Smooth muscle cell (in vitro differentiated cells): Measurements from ENCODE around the gene BCL2L1. TPM values are rescaled to one million over a fixed set of nuclear protein-coding genes. Genes with fewer than 3 reads are reported as not detected.

Experiments
- DNase-seq: peaks from one replicate; lab custom pipeline; 2025; ENCODE audit not compliant: unreplicated experiment; lab: John Stamatoyannopoulos, UW
- H2AFZ ChIP-seq: fragments of 200-600 bp; sonication (generic); 2 replicates; pipeline ENCODE4 v1.6.0; 2016; ENCODE audit warnings: antibody characterized with exemption, low read depth, mild to moderate bottlenecking
- H3F3A ChIP-seq: fragments of 200-600 bp; sonication (generic); 2 replicates; pipeline ENCODE4 v1.6.0; 2017; ENCODE audit warnings: antibody characterized with exemption, low read depth
- H3K27ac ChIP-seq: fragments of 200-600 bp; sonication (generic); 2 replicates; pipeline ENCODE4 v1.5.1; 2016; ENCODE audit warnings: low read depth, mild to moderate bottlenecking
- H3K27me3 ChIP-seq: fragments of 200-600 bp; sonication (generic); 2 replicates; pipeline ENCODE4 v1.6.1; 2016; ENCODE audit warnings: low read depth, mild to moderate bottlenecking
- H3K36me3 ChIP-seq: fragments of 200-600 bp; sonication (generic); 2 replicates; pipeline ENCODE4 v1.5.1; 2016; ENCODE audit warnings: low read depth
- H3K4me1 ChIP-seq: fragments of 200-600 bp; sonication (generic); 2 replicates; pipeline ENCODE4 v1.5.1; 2016; ENCODE audit warnings: low read depth
- H3K4me2 ChIP-seq: fragments of 200-600 bp; sonication (generic); 2 replicates; pipeline ENCODE4 v1.6.0; 2016; ENCODE audit warnings: mild to moderate bottlenecking
- H3K4me3 ChIP-seq: fragments of 200-600 bp; sonication (generic); 2 replicates; pipeline ENCODE4 v1.5.1; 2016; ENCODE audit warnings: mild to moderate bottlenecking
- H3K79me2 ChIP-seq: fragments of 200-600 bp; sonication (generic); 2 replicates; pipeline ENCODE4 v1.6.0; 2016; ENCODE audit warnings: low read depth, mild to moderate bottlenecking
- H3K9ac ChIP-seq: fragments of 200-600 bp; sonication (generic); 2 replicates; pipeline ENCODE4 v1.6.0; 2016; ENCODE audit warnings: low read depth
- H3K9me3 ChIP-seq: fragments of 200-600 bp; sonication (generic); replicated peaks from 2 replicates; pipeline ENCODE4 v1.5.1; 2016; ENCODE audit warnings: low read depth
- H4K20me1 ChIP-seq: fragments of 200-600 bp; sonication (generic); 2 replicates; pipeline ENCODE4 v1.6.0; 2016; ENCODE audit warnings: low read depth
- CTCF ChIP-seq: fragments of 200-600 bp; sonication (generic); IDR thresholded peaks from 2 replicates; pipeline ENCODE4 v1.5.1; 2017; ENCODE audit warnings: borderline replicate concordance, mild to moderate bottlenecking, antibody characterized with exemption; ENCODE audit not compliant: insufficient read depth, poor library complexity, severe bottlenecking
- WGBS: methylation state at CpG from one replicate; pipeline ENCODE4 v1.1.7; 2016; ENCODE audit warnings: low lambda C conversion rate; 5-methylcytosine and 5-hydroxymethylcytosine counted together
- polyA plus RNA-seq: library from polyadenylated mRNA; unstranded; fragments of >200 nt; fragmentation: Nextera tagmentation; extraction: Ambion mirVana; gene quantifications from 2 replicates; pipeline ENCODE4 v1.2.1, GENCODE V29; 2016
- total RNA-seq: library from RNA; depleted of rRNA; stranded (reverse); fragments of >200 nt; gene quantifications from 2 replicates; pipeline ENCODE4 v1.2.3, GENCODE V29; 2014

BCL2L1 gene
- total and polyA plus RNA-seq, 2 experiments from 2014 or later: 24.8 to 47.0 TPM

GRCh38 chr20:31682927-31683326, 39.7 kb downstream of the BCL2L1 start:
- Histone ChIP-seq H4K20me1 (peaks cover 42% of the 10 kb centered on the region), H3K4me3 (no peak overlapping the region), H3F3A (no peaks in the 10 kb centered on the region), H3K9me3 (no peaks in the 10 kb centered on the region), H3K36me3 (no peaks in the 10 kb centered on the region), H3K79me2 (peaks cover 27% of the 10 kb centered on the region), H3K27ac (no peak overlapping the region), H3K4me2 (no peak overlapping the region), H3K4me1 (peaks cover 11% of the 10 kb centered on the region), H2AFZ (no peak overlapping the region), H3K27me3 (no peaks in the 10 kb centered on the region), H3K9ac (no peak overlapping the region)
- WGBS: 97% methylated on average over 2 of the region's 2 CpGs
- no peak for DNase-seq
- no peak for TF ChIP-seq CTCF

GRCh38 chr20:31682352-31682751, 40.3 kb downstream of the BCL2L1 start:
- WGBS: 96% methylated on average over 3 of the region's 3 CpGs
- no peaks in the 10 kb centered on the region for H3K9me3 ChIP-seq
- peaks cover 42% of the 10 kb centered on the region for H4K20me1 ChIP-seq
- H3K36me3 ChIP-seq: no peaks in the 10 kb centered on the region
- peaks cover 27% of the 10 kb centered on the region for H3K79me2 ChIP-seq
- H3K27me3 ChIP-seq: no peaks in the 10 kb centered on the region
- H2AFZ ChIP-seq: no peak overlapping the region
- DNase-seq: no peak
- H3K4me3 ChIP-seq: no peak overlapping the region
- H3K4me2 ChIP-seq: no peak overlapping the region
- no peak overlapping the region for H3K27ac ChIP-seq
- peaks cover 11% of the 10 kb centered on the region for H3K4me1 ChIP-seq
- TF ChIP-seq CTCF: no peak
- H3K9ac ChIP-seq: no peak overlapping the region
- no peaks in the 10 kb centered on the region for H3F3A ChIP-seq

- no peak for DNase-seq
- no peaks in the 10 kb centered on the region for H3K27me3 ChIP-seq
- H3K27ac ChIP-seq: no peak overlapping the region
- H4K20me1 ChIP-seq: peaks cover 42% of the 10 kb centered on the region
- H3K9me3 ChIP-seq: no peaks in the 10 kb centered on the region
- TF ChIP-seq CTCF: no peak
- peaks cover 11% of the 10 kb centered on the region for H3K4me1 ChIP-seq
- no peak overlapping the region for H3K9ac ChIP-seq
- H3K4me3 ChIP-seq: no peak overlapping the region
- H3F3A ChIP-seq: no peaks in the 10 kb centered on the region
- WGBS: 93% methylated on average over 3 of the region's 3 CpGs
- no peak overlapping the region for H3K4me2 ChIP-seq
- H3K36me3 ChIP-seq: no peaks in the 10 kb centered on the region
- H3K79me2 ChIP-seq: peaks cover 26% of the 10 kb centered on the region
- H2AFZ ChIP-seq: no peak overlapping the region
Observed at GRCh38 chr20:31681769-31682168, 40.9 kb downstream of the BCL2L1 start.

GRCh38 chr20:31681128-31681727, 41.4 kb downstream of the BCL2L1 start:
- H3K4me2 ChIP-seq: no peak overlapping the region
- no peak for DNase-seq
- peaks cover 11% of the 10 kb centered on the region for H3K4me1 ChIP-seq
- H3K27me3 ChIP-seq: no peaks in the 10 kb centered on the region
- H3K9me3 ChIP-seq: no peaks in the 10 kb centered on the region
- 93% methylated on average over 7 of the region's 7 CpGs for WGBS
- H3K79me2 ChIP-seq: peaks cover 23% of the 10 kb centered on the region
- H3K9ac ChIP-seq: no peak overlapping the region
- H3F3A ChIP-seq: no peaks in the 10 kb centered on the region
- H3K4me3 ChIP-seq: no peak overlapping the region
- no peaks in the 10 kb centered on the region for H3K36me3 ChIP-seq
- TF ChIP-seq CTCF: no peak
- peaks cover 42% of the 10 kb centered on the region for H4K20me1 ChIP-seq
- H2AFZ ChIP-seq: no peak overlapping the region
- no peak overlapping the region for H3K27ac ChIP-seq
